ENCODE data around the gene NINL.

DNA sequence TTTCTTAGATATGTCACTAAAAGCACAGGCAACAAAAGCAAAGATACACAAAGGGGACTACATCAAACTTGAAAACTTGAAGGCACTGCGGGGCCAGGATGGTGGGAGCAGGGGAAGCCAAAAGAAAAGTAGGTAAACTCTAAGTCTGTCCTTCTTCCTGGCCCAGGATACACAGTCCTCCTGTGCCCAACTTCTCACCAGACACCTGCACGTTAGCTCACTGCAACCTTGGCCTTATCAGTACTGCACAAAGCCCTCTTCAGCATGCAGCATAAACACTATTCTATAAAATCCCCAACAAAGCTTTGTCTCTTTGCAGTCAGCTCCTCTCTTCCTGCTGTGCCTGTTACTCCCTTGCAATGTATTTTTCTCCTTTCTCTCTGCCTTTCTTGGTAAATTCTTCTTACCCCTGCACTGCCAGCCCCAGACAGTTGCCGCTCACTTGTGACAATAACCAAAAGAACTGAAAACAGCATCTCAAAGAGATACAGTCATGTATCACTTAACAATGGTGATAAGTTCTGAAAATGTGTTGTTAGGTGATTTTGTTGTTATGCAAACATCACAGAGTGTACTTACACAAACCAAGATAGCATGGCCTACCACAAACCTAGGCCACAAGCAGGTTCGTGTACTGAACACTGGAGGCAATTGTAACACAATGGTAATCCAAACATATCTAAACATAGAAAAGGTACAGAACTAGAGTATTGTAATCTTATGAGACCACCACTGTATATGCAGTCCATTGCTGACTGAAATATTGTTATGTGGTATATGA is 51.2 kb downstream of the NINL start:
- TF ChIP-seq, protein P1, sequence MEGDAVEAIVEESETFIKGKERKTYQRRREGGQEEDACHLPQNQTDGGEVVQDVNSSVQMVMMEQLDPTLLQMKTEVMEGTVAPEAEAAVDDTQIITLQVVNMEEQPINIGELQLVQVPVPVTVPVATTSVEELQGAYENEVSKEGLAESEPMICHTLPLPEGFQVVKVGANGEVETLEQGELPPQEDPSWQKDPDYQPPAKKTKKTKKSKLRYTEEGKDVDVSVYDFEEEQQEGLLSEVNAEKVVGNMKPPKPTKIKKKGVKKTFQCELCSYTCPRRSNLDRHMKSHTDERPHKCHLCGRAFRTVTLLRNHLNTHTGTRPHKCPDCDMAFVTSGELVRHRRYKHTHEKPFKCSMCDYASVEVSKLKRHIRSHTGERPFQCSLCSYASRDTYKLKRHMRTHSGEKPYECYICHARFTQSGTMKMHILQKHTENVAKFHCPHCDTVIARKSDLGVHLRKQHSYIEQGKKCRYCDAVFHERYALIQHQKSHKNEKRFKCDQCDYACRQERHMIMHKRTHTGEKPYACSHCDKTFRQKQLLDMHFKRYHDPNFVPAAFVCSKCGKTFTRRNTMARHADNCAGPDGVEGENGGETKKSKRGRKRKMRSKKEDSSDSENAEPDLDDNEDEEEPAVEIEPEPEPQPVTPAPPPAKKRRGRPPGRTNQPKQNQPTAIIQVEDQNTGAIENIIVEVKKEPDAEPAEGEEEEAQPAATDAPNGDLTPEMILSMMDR (conservative IDR thresholded peaks at IDR 0.05 in 1 of 2, IDR thresholded peaks at IDR 0.05 in 1 of 2; ENCODE audit: extremely low read depth in 1 of 2, insufficient read depth in 1 of 2, low read depth in 1 of 2, low read length in 2 of 2) = no peak
- TF ChIP-seq EZH2 (IDR thresholded peaks at IDR 0.05; ENCODE audit: borderline replicate concordance, low read length) = no peak
